C4-2B (cell line): ENCODE data around the gene INSYN1.

ENCODE experiments used
- H3K27ac ChIP-seq: fragments of 450-650 bp; 2 replicates; pipeline ENCODE4 v1.5.1; 2017
- ZFX ChIP-seq: fragments of 450-650 bp; IDR thresholded peaks from 2 replicates; pipeline ENCODE4 v1.6.1; 2017
- TF ChIP-seq, protein P1 (sequence below): fragments of 450-650 bp; conservative IDR thresholded peaks from 2 replicates; pipeline ENCODE4 v1.5.1; 2017; ENCODE audit warnings: mild to moderate bottlenecking

The INSYN1 gene

DNA sequence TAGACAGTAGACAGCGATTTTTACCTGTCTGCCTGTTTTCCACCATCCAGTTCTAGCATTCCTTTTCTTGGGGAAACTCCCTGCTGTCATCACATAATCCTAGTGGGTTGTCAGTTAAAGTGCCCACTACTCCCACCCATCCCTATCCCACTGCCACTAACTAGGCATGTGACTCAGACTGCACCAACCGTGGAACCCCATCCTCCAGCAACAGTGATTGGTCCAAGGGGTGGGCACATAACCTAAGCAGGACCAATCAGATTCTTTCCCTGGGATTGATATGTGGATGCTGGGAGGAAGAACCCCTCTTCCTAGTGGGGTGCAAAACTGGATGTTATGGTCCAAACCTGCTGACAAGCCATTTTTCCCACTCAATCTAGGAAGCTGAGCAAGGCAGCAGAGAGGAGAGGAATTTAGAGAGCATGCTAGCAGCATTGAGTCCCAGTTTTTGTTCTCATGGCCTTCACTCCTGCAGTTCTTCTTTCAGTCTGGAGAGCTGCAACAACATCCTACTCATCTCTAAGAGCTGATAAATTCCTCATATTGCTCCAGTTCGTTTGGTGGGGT lies 3.9 kb upstream of the INSYN1 start:
- H3K27ac ChIP-seq, result no peak overlapping the region
- no peak for TF ChIP-seq ZFX
- TF ChIP-seq, protein P1, sequence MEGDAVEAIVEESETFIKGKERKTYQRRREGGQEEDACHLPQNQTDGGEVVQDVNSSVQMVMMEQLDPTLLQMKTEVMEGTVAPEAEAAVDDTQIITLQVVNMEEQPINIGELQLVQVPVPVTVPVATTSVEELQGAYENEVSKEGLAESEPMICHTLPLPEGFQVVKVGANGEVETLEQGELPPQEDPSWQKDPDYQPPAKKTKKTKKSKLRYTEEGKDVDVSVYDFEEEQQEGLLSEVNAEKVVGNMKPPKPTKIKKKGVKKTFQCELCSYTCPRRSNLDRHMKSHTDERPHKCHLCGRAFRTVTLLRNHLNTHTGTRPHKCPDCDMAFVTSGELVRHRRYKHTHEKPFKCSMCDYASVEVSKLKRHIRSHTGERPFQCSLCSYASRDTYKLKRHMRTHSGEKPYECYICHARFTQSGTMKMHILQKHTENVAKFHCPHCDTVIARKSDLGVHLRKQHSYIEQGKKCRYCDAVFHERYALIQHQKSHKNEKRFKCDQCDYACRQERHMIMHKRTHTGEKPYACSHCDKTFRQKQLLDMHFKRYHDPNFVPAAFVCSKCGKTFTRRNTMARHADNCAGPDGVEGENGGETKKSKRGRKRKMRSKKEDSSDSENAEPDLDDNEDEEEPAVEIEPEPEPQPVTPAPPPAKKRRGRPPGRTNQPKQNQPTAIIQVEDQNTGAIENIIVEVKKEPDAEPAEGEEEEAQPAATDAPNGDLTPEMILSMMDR, result no peak

DNA sequence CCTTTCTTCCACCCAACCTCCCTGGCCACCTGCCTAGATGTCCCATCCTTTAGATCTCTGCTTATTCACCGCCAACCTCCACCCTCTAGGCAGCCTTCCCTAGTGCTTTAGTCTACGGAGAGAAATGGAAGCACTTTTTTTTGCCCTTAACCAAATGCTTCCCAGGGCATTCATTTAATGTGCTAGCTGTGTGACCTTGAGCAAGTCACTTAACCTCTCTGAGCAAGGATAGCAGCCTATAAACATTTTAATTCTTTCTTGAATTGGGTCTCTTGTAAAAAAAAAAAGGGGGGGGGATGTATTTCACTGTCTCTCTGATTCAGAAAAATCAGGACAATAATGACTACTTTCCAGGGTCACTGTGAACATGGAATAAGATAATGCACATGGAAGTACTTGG lies 3.2 kb upstream of the INSYN1 start:
- TF ChIP-seq ZFX, result no peak
- TF ChIP-seq, protein P1, result no peak
- H3K27ac ChIP-seq, result no peak overlapping the region

GRCh38 chr15:73755946-73756345 lies 2.8 kb upstream of the INSYN1 start:
- no peak overlapping the region for H3K27ac ChIP-seq
- TF ChIP-seq, protein P1, result no peak
- TF ChIP-seq ZFX, result no peak

DNA sequence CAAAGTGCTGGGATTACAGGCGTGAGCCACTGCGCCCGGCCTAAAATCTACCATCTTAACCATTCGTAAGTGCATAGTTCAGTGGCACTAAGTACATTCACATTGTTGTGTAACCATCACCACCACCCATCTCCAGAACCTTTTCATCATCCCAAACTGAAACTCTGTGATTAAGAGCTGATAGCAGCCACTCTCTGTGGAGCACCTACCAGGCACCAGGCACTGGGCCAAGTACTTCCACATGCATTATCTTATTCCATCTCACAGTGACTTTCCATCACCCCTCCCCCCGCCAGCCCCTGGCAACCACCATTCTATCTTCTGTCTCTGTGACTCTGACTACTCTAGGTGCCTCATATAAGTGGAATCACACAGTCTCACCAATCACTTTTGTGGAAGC lies 2.3 kb upstream of the INSYN1 start:
- no peak for TF ChIP-seq ZFX
- TF ChIP-seq, protein P1, result no peak
- H3K27ac ChIP-seq, result no peak overlapping the region

GRCh38 chr15:73754461-73754860 lies 1.3 kb upstream of the INSYN1 start:
- no peak overlapping the region for H3K27ac ChIP-seq
- TF ChIP-seq ZFX, result no peak
- TF ChIP-seq, protein P1, result no peak

GRCh38 chr15:73752806-73753193 lies 351 bp downstream of the INSYN1 start:
- no peak overlapping the region for H3K27ac ChIP-seq
- TF ChIP-seq, protein P1, result no peak
- TF ChIP-seq ZFX, result no peak

DNA sequence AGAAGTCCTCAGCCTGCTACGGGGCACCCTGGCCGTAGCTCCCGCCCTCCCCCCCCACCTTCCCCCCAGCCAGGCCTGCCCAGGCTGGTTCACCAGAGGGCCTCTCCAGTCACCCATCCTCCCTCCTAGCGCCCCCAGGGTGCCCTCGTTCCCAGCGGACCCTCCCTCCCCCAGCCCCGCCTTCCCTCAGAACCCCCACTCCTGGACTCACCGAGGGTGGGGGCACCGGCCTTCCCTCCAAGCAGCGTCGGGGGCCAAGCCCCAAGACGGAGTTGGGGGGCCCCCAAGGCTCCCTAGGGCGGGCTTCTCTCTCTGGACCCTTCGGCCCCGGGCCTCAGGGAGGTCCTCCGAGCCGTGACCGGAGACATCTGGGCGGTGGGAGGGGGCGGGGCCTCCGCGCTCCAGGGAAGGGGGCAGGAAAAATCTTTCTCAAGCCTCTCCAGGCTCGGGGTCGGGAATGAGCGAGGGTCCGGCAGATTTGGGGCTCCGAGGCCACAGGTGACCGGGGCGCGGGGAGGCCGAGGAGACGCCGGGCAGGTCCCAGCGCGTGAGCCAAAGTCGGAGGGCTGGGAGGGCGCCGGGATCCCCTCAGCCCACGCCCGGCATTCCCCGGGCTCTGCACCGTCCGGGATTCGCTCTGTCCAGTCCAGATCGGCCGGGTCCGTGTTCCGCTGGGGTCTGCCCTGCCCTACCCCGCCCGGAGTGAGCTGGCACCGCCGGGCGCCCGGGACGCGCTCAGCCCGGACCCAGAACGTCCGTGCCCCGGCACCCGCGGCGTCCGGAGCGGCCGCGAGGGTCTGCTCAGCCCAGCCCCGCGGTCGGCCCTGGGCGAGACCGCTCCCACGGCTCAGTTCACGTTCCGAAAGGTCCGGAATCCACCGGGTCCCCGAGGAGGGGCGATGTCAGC lies 999 bp downstream of the INSYN1 start:
- no peak overlapping the region for H3K27ac ChIP-seq
- TF ChIP-seq, protein P1, result no peak
- no peak for TF ChIP-seq ZFX
